Tongue (tissue), 2 donors: ENCODE data around the gene ROGDI. TPM values are rescaled to one million over a fixed set of nuclear protein-coding genes. Genes with fewer than 3 reads are reported as not detected.
"Not testable (repeated sequence)": the region's sequence is repeated elsewhere in the genome, so short reads cannot be mapped to it uniquely, and the experiment has no call there.

Experiments used
- DNase-seq: peaks from one replicate; pipeline ENCODE4 v3.0.0-alpha.2; 2015
- total RNA-seq: library from RNA; depleted of rRNA; stranded (reverse); fragments of >200 nt; gene quantifications from one replicate; pipeline ENCODE4 v1.2.3, GENCODE V29; 2014

The ROGDI gene
- total RNA-seq, 1 donor from 2014 or later = 12.6 TPM

- no peak for DNase-seq
Measured at GRCh38 chr16:4790871-4791270, 11.6 kb downstream of the ROGDI start.

- no peak for DNase-seq
Measured at GRCh38 chr16:4790261-4790660, 12.2 kb downstream of the ROGDI start.

GRCh38 chr16:4788910-4789309 lies 13.5 kb downstream of the ROGDI start:
- no peak for DNase-seq

- DNase-seq = no peak
Measured at GRCh38 chr16:4788489-4788889, 13.9 kb downstream of the ROGDI start.

GRCh38 chr16:4787627-4788482 lies 14.6 kb downstream of the ROGDI start, which contains the start of gene SEPTIN12:
Gene SEPTIN12 (minus strand): TSS chr16:4788345. CDS start chr16:4787645, 700 bp downstream.
- DNase-seq = no peak

- no peak for DNase-seq
Measured at GRCh38 chr16:4787068-4787467, 15.4 kb downstream of the ROGDI start.

GRCh38 chr16:4785758-4786433 lies 16.5 kb downstream of the ROGDI start:
- no peak for DNase-seq

GRCh38 chr16:4784444-4784987 lies 17.9 kb downstream of the ROGDI start:
- DNase-seq = not testable (repeated sequence)

GRCh38 chr16:4783951-4784336 lies 18.5 kb downstream of the ROGDI start:
- DNase-seq = no peak

GRCh38 chr16:4783251-4783950 lies 19.0 kb downstream of the ROGDI start:
- DNase-seq = no peak

- no peak for DNase-seq
Measured at GRCh38 chr16:4780235-4780634, 22.2 kb downstream of the ROGDI start.

GRCh38 chr16:4778050-4778392 lies 24.4 kb downstream of the ROGDI start:
- DNase-seq = no peak

GRCh38 chr16:4777339-4778049 lies 24.9 kb downstream of the ROGDI start:
- no peak for DNase-seq

- no peak for DNase-seq
Measured at GRCh38 chr16:4776141-4776705, 26.2 kb downstream of the ROGDI start.

GRCh38 chr16:4775005-4775404 lies 27.4 kb downstream of the ROGDI start:
- DNase-seq = no peak

GRCh38 chr16:4772351-4772750 lies 30.1 kb downstream of the ROGDI start:
- no peak for DNase-seq

GRCh38 chr16:4771646-4772045 lies 30.8 kb downstream of the ROGDI start:
- no peak for DNase-seq

GRCh38 chr16:4769306-4769638 lies 33.2 kb downstream of the ROGDI start:
- no peak for DNase-seq

GRCh38 chr16:4768549-4769305 lies 33.7 kb downstream of the ROGDI start:
- peak; percentile 99 for DNase-seq

GRCh38 chr16:4767872-4768548 lies 34.4 kb downstream of the ROGDI start:
- DNase-seq = no peak
